PC-3 (cell line): ENCODE measurements around the gene CFAP54. TPM values are rescaled to one million over a fixed set of nuclear protein-coding genes. Genes with fewer than 3 reads are reported as not detected.

ENCODE experiments used
- ATAC-seq: fragments of 200-7000 bp; cut with Tn5 transposase; 2 replicates; pipeline ENCODE4 v1.9.1; 2020; ENCODE audit warnings: mild to moderate bottlenecking, moderate library complexity
- BruUV-seq: library from RNA; stranded (reverse); fragments of 400-500 nt; replicated peaks from 2 replicates; lab custom pipeline; 2021; lab: Mats Ljungman, UMichigan
- CTCF ChIA-PET: fragments of 300-600 bp; sonication (Branson Sonifier 250); formaldehyde crosslinking; loops from one replicate; lab custom pipeline; 2022; ENCODE audit warnings: antibody characterized with exemption; lab: Charles Lee
- POLR2A ChIA-PET: fragments of 300-600 bp; sonication (Branson Sonifier 250); formaldehyde crosslinking; loops from one replicate; lab custom pipeline; 2022; ENCODE audit warnings: antibody characterized with exemption; ENCODE audit not compliant: unreplicated experiment; lab: Charles Lee
- DNase-seq: peaks from one replicate; pipeline ENCODE4 v3.0.0-alpha.2; 2015
- H2AFZ ChIP-seq: fragments of 300-600 bp; sonication (generic); 2 replicates; pipeline ENCODE4 v1.6.0; 2016; ENCODE audit warnings: antibody characterized with exemption, low read length
- H3F3A ChIP-seq: fragments of 300-600 bp; sonication (generic); one replicate; pipeline ENCODE4 v1.6.0; 2017; ENCODE audit warnings: antibody characterized with exemption, low read length, control low read depth, mild to moderate bottlenecking; ENCODE audit not compliant: unreplicated experiment
- H3K27ac ChIP-seq: fragments of 300-600 bp; sonication (generic); 2 replicates; pipeline ENCODE4 v1.5.1; 2016; ENCODE audit warnings: mild to moderate bottlenecking, low read length
- H3K27me3 ChIP-seq: fragments of 300-600 bp; sonication (generic); 2 replicates; pipeline ENCODE4 v1.6.1; 2016; ENCODE audit warnings: low read length, mixed read lengths
- H3K36me3 ChIP-seq: fragments of 300-600 bp; sonication (generic); 2 replicates; pipeline ENCODE4 v1.6.1; 2016; ENCODE audit warnings: low read depth, mixed run types, low read length, mixed read lengths
- H3K4me1 ChIP-seq: fragments of 300-600 bp; sonication (generic); 2 replicates; pipeline ENCODE4 v1.5.1; 2016; ENCODE audit warnings: low read length; ENCODE audit not compliant: insufficient read depth
- H3K4me2 ChIP-seq: fragments of 300-600 bp; sonication (generic); 2 replicates; pipeline ENCODE4 v1.6.0; 2016; ENCODE audit warnings: low read length
- H3K4me3 ChIP-seq: fragments of 300-600 bp; sonication (generic); 2 replicates; pipeline ENCODE4 v1.5.1; 2016; ENCODE audit warnings: mild to moderate bottlenecking, low read length, mixed read lengths
- H3K79me2 ChIP-seq: fragments of 300-600 bp; sonication (generic); 2 replicates; pipeline ENCODE4 v1.6.1; 2017; ENCODE audit warnings: low read length, mixed read lengths
- H3K9ac ChIP-seq: fragments of 300-600 bp; sonication (generic); 2 replicates; pipeline ENCODE4 v1.6.0; 2016; ENCODE audit warnings: mild to moderate bottlenecking, low read length
- H3K9me2 ChIP-seq: fragments of 300-600 bp; sonication (generic); replicated peaks from 2 replicates; pipeline ENCODE4 v1.6.1; 2016; ENCODE audit warnings: mixed run types, low read length, mixed read lengths
- H3K9me3 ChIP-seq: fragments of 300-600 bp; sonication (generic); 2 replicates; pipeline ENCODE4 v1.6.1; 2016; ENCODE audit warnings: low read length, mixed read lengths
- H4K20me1 ChIP-seq: fragments of 300-600 bp; sonication (generic); 2 replicates; pipeline ENCODE4 v1.6.1; 2016; ENCODE audit warnings: low read length, mixed read lengths
- CTCF ChIP-seq: fragments of 300-600 bp; sonication (generic); conservative IDR thresholded peaks from 2 replicates; pipeline ENCODE4 v1.5.1; 2017; ENCODE audit warnings: antibody characterized with exemption, low read depth, mild to moderate bottlenecking, low read length
- EZH2 ChIP-seq: fragments of 300-600 bp; sonication (generic); IDR thresholded peaks from one replicate; pipeline ENCODE4 v1.6.1; 2017; ENCODE audit warnings: antibody characterized with exemption, mild to moderate bottlenecking, low read length; ENCODE audit not compliant: unreplicated experiment
- EZH2phosphoT487 ChIP-seq: fragments of 300-600 bp; sonication (generic); IDR thresholded peaks from 2 replicates; pipeline ENCODE4 v1.6.1; 2018; ENCODE audit warnings: mild to moderate bottlenecking, antibody characterized with exemption, low read length, borderline replicate concordance
- intact Hi-C: fragments of 100-400 bp; cut with micrococcal nuclease; formaldehyde crosslinking; loops from 2 replicates; pipeline ENCODE4 v1.9.0; 2023
- total RNA-seq: library from RNA; depleted of rRNA; stranded (reverse); fragments of >200 nt; gene quantifications from 2 replicates; pipeline ENCODE4 v1.2.3, GENCODE V29; 2014

Gene CFAP54
- total RNA-seq, 1 experiment from 2014 or later, result 0.77 TPM

DNA sequence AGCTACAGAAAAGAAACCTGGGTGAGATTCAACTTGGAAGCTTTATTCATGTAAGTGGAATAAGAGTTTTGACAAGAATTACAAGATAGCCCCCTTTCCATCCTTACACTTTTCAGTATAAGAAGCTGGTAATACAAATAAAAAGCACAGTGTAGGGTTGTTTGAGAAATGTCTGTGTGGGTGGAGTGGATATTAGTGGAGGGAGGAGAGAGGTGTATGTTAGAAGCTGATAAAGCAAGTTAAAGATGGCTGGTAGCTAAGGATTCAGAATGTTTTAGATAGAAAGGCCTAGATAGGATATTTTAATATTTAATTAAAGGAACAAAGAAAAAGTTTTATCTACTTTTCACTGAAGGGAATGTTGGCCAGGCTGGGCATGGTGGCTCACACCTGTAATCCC, 12.5 kb downstream of the CFAP54 start:
- ATAC-seq (no peak), DNase-seq (no peak)
- Histone ChIP-seq H3K9ac (0 out of 2 replicates have a peak overlapping the region, but pooled peaks have one; percentile 54), H3K27me3 (no peaks in the 10 kb centered on the region), H3K4me1 (peaks cover 27% of the 10 kb centered on the region), H3K4me2 (no peak overlapping the region), H3K27ac (peak overlapping the region; percentile 84; the same call in 1 of the 2 replicates), H2AFZ (no peak overlapping the region), H3K9me3 (no peaks in the 10 kb centered on the region), H4K20me1 (no peaks in the 10 kb centered on the region), H3K36me3 (no peaks in the 10 kb centered on the region), H3K9me2 (no peaks in the 10 kb centered on the region), H3K4me3 (no peak overlapping the region), H3K79me2 (no peaks in the 10 kb centered on the region), H3F3A (no peaks in the 10 kb centered on the region)
- POLR2A ChIA-PET, result no interaction called here
- intact Hi-C loops, result loop anchor here (1.0 to 5.0 kb wide), 2 partner anchors 55 to 101 kb away; no protein-coding TSS in a partner anchor
- BruUV-seq, result no TSS peak
- TF ChIP-seq EZH2phosphoT487 (no peak), EZH2 (no peak), CTCF (no peak)
- CTCF ChIA-PET, result interaction anchor here (0.6 kb wide), 1 partner anchor 47 kb away, joined by 4 read pairs; no protein-coding TSS in a partner anchor

GRCh38 chr12:96502477-96502876, 13.1 kb downstream of the CFAP54 start:
- peak; percentile 32 for DNase-seq
- H3K27ac ChIP-seq, result no peak overlapping the region
- peaks cover 27% of the 10 kb centered on the region for H3K4me1 ChIP-seq
- no peaks in the 10 kb centered on the region for H3K79me2 ChIP-seq
- H4K20me1 ChIP-seq, result no peaks in the 10 kb centered on the region
- H3K27me3 ChIP-seq, result no peaks in the 10 kb centered on the region
- CTCF ChIA-PET, result interaction anchor here (0.6 kb wide), 1 partner anchor 47 kb away, joined by 4 read pairs; no protein-coding TSS in a partner anchor
- 0 out of 2 replicates have a peak overlapping the region, but pooled peaks have one; percentile 29 for H3K4me2 ChIP-seq
- H3K9me3 ChIP-seq, result no peaks in the 10 kb centered on the region
- H3K36me3 ChIP-seq, result no peaks in the 10 kb centered on the region
- POLR2A ChIA-PET, result no interaction called here
- no peaks in the 10 kb centered on the region for H3F3A ChIP-seq
- no peak for TF ChIP-seq EZH2
- TF ChIP-seq EZH2phosphoT487, result no peak
- no peak for TF ChIP-seq CTCF
- no peak overlapping the region for H3K4me3 ChIP-seq
- no peak overlapping the region for H2AFZ ChIP-seq
- intact Hi-C loops, result loop anchor here (5.0 kb wide), 1 partner anchor 55 kb away; no protein-coding TSS in a partner anchor
- H3K9ac ChIP-seq, result no peak overlapping the region
- BruUV-seq, result no TSS peak
- H3K9me2 ChIP-seq, result no peaks in the 10 kb centered on the region
- no peak for ATAC-seq

DNA sequence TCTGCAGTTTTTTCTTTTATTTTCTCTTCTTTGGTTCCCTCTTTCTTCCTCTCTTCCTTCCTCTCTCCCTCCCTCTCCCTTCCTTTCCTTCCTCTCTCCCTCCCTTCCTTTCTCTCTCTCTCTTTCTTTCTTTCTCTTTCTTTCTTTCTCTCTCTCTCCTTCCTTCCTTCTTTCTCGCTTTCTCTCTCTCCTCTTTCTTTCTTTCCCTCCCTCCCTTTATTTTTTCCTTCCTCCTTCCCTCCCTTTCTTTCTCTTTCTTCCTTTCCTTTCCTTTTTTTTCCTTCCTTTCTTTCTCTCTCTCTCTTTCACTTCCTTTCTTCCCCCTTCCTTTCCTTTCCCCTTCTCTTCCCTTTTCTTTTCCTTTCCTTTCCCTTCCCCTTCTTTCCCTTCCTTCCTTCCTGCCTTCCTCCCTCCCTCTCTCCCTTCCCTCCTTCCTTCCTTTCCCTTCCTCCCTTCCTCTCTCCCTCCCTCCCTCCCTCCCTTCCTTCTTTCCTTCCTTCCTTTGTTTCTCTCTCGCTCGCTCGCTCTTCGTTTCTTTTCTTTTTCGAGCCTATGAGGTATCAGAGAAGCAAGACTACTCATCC, 13.7 kb downstream of the CFAP54 start:
- POLR2A ChIA-PET, result no interaction called here
- H3K9me3 ChIP-seq, result no peaks in the 10 kb centered on the region
- DNase-seq (no peak), ATAC-seq (no peak)
- H3K36me3 ChIP-seq, result no peaks in the 10 kb centered on the region
- H3K4me3 ChIP-seq, result no peak overlapping the region
- H3K79me2 ChIP-seq, result no peaks in the 10 kb centered on the region
- 0 out of 2 replicates have a peak overlapping the region, but pooled peaks have one; percentile 29 for H3K4me2 ChIP-seq
- H3K9me2 ChIP-seq, result no peaks in the 10 kb centered on the region
- no peaks in the 10 kb centered on the region for H3F3A ChIP-seq
- CTCF ChIA-PET, result interaction anchor here (0.6 kb wide), 1 partner anchor 102 kb away, joined by 3 read pairs; no protein-coding TSS in a partner anchor
- BruUV-seq, result no TSS peak
- H3K4me1 ChIP-seq, result peaks cover 27% of the 10 kb centered on the region
- no peak overlapping the region for H3K9ac ChIP-seq
- H3K27ac ChIP-seq, result no peak overlapping the region
- TF ChIP-seq CTCF, result no peak
- no peak for TF ChIP-seq EZH2
- no peak for TF ChIP-seq EZH2phosphoT487
- no peaks in the 10 kb centered on the region for H3K27me3 ChIP-seq
- H4K20me1 ChIP-seq, result no peaks in the 10 kb centered on the region
- H2AFZ ChIP-seq, result no peak overlapping the region
- intact Hi-C loops, result loop anchor here (5.0 kb wide), 1 partner anchor 56 kb away; no protein-coding TSS in a partner anchor
